ENCODE measurements around the gene CHSY1.

The CHSY1 gene

DNA sequence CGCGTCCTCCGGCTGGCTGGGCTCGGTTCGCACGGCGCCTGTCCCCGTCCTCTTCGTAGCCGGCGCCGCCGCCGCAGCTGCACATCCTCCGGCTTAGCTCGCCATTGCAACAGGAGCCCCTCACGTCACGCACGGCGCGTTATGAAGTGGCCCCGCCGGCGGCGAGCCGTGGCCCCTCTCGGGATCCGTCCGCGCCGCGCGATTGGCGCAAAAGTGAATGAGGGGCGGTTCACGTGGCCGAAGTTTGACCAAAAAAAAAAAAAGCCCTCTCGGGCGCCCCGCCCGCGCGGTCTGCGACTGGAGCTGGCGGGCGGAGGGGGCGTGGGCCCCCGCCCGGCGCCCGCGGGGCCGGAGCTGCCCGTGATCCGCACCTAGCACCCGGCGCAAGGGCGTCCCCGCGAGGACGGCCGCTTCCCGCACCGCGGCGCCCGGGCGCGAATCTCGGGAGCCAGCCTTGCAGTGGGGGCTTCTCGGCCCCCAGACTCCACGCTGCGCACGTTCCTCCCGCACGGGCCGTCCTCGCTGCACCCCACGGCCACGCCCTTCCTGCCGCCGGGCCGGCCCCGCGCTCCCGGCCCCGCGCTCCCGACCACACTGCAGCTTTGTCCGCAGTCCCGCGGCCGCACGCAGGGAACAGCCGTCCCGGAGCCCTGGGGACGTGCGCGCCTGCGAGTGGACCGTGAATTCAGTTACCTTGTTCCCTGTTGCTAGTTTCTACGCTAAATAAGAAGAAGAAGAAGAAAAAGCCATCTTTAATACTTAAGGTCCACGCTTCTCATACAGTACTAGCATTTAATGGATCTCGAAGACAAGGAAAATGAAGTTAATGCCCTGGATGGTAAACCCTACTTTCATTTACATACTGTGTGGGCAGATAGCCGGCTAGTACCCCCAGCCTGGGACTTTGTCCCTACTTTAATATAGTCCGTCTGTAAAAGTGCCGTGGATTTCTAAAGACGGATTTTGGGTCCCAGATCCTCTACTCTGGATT, at the start of gene CHSY1:
Gene CHSY1 (minus strand): TSS at position 219 of the 991 bp plus-strand sequence. CDS start 592 bp downstream, outside the sequence.
- DNase-seq (ENCODE audit: low read depth), result peak; percentile 61
- H3K4me3 ChIP-seq (ENCODE audit: low read depth, low read length), result peak within 1 kb of the TSS; percentile 77
- TF ChIP-seq, protein P1, sequence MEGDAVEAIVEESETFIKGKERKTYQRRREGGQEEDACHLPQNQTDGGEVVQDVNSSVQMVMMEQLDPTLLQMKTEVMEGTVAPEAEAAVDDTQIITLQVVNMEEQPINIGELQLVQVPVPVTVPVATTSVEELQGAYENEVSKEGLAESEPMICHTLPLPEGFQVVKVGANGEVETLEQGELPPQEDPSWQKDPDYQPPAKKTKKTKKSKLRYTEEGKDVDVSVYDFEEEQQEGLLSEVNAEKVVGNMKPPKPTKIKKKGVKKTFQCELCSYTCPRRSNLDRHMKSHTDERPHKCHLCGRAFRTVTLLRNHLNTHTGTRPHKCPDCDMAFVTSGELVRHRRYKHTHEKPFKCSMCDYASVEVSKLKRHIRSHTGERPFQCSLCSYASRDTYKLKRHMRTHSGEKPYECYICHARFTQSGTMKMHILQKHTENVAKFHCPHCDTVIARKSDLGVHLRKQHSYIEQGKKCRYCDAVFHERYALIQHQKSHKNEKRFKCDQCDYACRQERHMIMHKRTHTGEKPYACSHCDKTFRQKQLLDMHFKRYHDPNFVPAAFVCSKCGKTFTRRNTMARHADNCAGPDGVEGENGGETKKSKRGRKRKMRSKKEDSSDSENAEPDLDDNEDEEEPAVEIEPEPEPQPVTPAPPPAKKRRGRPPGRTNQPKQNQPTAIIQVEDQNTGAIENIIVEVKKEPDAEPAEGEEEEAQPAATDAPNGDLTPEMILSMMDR (IDR thresholded peaks at IDR 0.05; ENCODE audit: control insufficient read depth, extremely low read depth, insufficient read depth), result peak; percentile 45

GRCh38 chr15:101296418-101297405, 44.9 kb upstream of the CHSY1 start:
- TF ChIP-seq, protein P1 (IDR thresholded peaks at IDR 0.05; ENCODE audit: control insufficient read depth, extremely low read depth, insufficient read depth), result no peak
- no peak for DNase-seq (ENCODE audit: low read depth)
- H3K4me3 ChIP-seq (ENCODE audit: low read depth, low read length), result peak overlapping the region; percentile 95

DNA sequence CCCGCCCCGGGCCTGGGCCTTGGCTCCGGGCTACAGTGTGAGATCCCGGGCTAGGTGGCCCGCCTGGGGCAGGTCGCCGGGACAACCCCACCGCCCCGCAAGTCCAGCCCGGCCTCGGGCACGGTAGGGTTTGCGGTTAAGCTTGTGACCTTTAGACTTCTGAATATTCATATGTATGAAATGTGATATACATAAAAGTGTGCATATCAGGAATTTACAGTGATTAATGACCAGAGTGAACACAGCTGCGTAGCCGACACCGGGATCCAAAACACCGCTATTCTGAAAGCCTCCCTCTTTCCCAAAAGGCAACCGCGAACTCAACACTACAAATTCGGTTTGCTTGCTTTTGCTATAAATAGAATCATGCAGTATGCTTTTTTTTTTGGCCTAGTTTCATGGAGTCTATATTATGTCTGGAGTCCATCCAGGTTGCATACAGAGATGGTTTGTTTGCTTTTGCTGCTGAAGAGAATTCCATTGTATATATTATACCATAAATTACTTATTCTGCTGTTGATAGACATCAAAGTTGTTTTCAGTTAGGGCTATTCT, 43.8 kb upstream of the CHSY1 start:
- TF ChIP-seq, protein P1 (IDR thresholded peaks at IDR 0.05; ENCODE audit: control insufficient read depth, extremely low read depth, insufficient read depth), result no peak
- peak overlapping the region; percentile 95 for H3K4me3 ChIP-seq (ENCODE audit: low read depth, low read length)
- DNase-seq (ENCODE audit: low read depth), result no peak

DNA sequence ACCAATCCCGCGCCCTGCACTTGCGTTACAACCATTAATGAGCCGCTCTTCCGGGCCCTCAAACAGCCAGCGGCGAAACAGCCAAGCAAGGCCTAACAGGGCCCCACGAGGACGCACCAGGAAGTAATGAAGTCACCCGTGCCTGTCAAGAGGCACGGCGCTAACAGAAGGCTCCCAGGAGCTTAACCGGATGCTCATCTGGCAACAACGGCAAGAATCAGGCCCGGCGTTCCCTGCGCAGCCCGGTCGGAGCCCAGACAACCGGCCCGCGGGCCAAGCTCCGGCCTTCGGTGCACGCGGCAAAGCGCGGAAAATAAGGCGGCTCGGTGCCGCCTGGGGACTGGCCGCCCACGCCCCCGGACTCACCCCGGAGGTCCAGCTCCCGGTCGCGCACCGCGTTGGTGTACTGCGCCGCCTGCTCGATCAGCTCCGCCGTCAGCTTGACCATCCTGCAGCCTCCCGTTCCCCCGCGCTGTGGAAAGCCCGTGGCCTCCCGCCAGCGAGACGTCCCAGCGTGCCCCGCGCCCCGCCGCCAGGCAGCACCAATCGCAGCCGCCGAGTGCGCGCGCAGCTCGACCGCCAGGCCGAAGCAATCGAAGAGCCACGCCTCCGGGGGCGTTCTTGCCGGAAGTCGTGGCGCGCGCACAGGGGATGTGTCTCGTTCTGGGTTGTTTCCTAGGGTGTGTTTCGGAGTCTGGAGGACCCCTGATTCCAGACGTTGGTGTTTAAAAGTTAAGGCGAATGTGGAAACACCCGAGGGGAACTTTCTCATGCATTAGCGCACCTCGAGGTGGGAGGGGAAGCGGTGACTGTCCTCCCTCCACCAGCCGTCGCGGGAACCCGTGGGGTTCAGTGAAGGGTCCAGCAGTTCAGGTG, 43.1 kb upstream of the CHSY1 start, which contains the start of gene SNRPA1:
Gene SNRPA1 (minus strand): TSS at position 518 of the 876 bp plus-strand sequence. CDS start 70 bp downstream, at position 448.
- peak; percentile 74 for DNase-seq (ENCODE audit: low read depth)
- peak within 1 kb of the TSS; percentile 95 for H3K4me3 ChIP-seq (ENCODE audit: low read depth, low read length)
- TF ChIP-seq, protein P1 (IDR thresholded peaks at IDR 0.05; ENCODE audit: control insufficient read depth, extremely low read depth, insufficient read depth), result no peak

DNA sequence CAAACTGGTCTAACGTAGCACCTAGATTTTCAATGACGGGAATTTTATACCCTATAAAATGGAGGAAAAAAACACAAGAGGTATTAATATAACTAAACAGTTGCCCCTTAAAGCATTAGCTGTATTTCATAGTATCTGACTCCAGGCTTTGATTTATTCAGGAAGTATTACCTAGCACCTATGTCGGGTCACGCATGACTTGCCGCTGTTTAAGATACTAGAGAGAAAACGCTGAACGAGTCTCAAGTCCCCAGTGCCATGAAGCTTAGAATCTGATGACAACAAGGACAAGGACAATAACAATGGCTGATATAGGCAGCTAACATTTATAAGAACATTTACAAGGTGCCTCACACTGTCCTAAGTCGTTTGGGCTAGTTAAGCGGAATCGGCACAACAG, 41.3 kb upstream of the CHSY1 start:
- TF ChIP-seq, protein P1 (IDR thresholded peaks at IDR 0.05; ENCODE audit: control insufficient read depth, extremely low read depth, insufficient read depth), result no peak
- peak overlapping the region; percentile 95 for H3K4me3 ChIP-seq (ENCODE audit: low read depth, low read length)
- DNase-seq (ENCODE audit: low read depth), result no peak
